Glomerular endothelial cell (primary cell): ENCODE data around the gene LRRFIP2. TPM values are rescaled to one million over a fixed set of nuclear protein-coding genes. Genes with fewer than 3 reads are reported as not detected.
"Not testable (repeated sequence)": the region's sequence is repeated elsewhere in the genome, so short reads cannot be mapped to it uniquely, and the experiment has no call there.

ENCODE experiments used
- DNase-seq: peaks from one replicate; pipeline ENCODE4 v3.0.0-alpha.2; 2011; ENCODE audit warnings: low read depth, low spot score; ENCODE audit errors: extremely low read depth
- total RNA-seq: library from RNA; depleted of rRNA; stranded (reverse); fragments of >200 nt; gene quantifications from 2 replicates; pipeline ENCODE4 v1.2.3, GENCODE V29; 2015

Gene LRRFIP2
- total RNA-seq, 1 donor from 2014 or later, result 57.9 TPM

DNA sequence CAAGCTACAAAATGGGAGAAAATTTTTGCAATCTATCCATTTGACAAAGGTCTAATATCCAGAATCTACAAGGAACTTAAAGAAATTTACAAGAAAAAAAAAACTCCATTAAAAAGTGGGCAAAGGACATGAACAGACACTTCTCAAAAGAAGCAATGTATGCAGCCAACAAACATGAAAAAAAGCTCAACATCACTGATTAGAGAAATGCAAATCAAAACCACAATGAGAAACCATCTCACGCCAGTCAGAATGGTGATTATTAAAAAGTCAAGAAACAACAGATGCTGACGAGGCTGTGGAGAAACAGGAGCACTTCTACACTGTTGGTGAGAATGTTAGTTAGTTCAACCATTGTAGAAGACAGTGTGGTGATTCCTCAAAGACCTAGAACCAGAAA is 27.5 kb downstream of the LRRFIP2 start:
- DNase-seq, result not testable (repeated sequence)

DNA sequence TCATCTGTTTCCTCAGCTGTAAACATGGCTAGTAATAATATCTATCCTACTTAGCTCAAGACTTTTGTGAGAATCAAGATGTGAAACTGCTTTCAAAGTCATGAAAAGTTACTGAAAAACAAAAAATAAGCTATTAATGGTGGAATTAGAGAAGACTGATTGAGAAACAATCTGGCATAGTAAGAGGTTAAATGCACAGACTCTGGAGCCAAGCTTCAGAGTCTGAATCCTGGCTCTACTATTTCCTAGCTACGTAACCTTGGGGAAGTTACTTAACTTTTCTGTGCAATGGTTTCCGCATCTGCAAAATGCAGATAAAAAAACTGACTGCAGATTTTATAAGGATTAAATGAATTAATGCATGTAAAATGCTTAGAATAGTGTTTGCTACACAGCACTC is 28.8 kb downstream of the LRRFIP2 start:
- DNase-seq, result no peak

DNA sequence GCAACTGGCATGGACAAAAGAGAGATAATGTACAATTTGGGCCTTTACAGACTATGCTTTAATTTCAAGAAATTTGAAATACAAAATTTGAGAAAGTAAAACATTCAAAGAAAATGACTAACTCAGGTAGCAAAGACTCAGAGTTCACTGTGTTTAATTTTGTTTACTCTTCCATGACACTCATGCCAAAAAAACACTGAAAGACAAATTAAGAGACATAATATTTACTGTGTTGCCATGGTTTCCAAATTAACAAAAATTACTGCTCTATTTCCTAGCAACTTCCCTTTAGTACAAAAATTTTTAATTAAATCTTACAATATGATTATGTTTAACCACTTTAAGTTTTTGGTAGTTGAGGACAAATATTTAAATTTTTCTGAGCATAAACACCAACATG is 29.6 kb downstream of the LRRFIP2 start:
- no peak for DNase-seq

DNA sequence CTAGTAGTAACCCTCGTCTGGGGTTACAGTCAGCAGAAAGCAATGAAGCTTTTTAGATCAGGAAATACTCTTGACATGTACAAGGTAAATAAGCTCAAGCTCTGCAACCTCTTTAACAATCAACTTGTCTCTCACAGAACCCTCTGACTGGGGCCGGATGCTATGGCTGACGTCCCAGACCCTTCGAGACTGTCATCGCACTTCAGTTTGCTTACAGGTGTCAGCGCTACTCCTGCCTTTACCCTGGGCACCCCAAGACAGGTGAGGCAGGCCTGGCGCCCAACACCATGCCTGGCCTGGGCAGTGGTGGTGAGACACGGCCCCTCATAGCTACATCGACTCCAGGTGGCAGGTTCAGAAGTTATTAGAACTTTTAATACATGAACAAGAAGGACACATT is 30.6 kb downstream of the LRRFIP2 start:
- no peak for DNase-seq

DNA sequence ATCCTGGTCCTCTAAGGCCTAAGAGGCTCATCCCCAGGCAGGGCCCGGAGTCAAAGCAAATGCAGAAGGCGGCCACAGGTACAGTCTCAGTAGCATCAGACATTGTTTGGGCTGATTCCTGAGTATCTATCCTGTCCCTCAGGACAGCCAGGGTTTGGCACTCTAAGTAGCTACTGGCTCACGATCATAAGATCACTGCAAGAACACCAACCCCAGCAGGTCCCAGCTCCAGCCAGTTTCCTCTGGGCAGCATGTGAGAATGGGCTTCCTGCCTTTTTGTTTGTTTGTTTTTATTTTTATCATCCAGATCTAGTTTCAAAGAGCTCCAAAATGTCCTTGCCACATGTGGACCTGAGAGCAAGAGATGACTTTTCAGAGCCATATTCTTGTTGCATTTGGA is 32.7 kb downstream of the LRRFIP2 start:
- DNase-seq, result no peak

DNA sequence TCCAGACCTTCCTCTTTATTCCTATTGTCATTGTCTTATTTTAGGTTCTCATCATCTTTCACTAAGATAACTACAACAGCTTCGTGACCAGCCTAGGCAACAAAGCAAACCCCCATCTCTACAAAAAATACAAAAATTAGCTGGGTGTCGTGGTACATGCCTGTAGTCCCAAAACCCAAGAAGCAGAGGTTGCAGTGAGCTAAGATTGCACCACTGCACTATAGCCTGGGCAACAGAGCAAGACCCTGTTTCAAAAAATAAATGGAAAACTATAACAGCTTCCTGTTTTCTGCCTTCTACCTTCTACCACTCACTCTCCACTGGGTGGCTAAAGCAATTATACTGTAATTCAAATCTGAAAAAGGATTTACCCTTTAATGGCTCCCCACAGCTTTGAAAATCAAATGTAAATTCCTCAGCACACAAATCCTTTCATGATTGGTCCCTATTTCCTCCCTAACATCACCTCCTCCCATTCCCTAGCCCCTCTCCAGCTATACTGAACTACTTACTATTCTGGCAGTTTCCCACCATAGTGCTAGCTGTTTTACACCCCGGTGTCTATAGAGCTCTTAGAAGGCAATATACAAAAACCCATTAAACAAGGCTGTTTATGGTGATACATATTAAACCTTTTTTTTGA is 33.4 kb downstream of the LRRFIP2 start:
- DNase-seq, result no peak

DNA sequence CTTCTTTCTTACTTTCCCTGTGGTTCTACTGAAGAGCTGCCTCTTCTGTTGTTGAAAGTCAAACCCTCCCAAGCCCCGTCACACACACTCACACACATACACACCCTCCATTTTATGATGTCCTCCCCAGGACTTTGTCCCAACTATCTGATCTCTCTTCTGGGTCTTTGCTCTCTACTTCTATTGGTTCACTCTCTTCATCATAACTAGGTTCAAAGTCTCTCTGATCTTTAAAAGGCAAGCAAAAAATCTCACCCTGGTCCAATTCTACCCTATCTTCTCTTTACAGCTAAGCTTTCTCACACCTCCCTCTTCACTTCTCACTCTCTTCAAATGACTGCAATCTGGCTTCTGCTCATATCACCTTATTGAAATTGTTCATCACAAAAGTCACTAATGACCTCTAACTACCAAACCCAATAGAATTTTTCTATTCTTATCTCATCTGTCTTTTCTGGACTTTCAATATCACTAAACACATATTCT is 34.8 kb downstream of the LRRFIP2 start:
- DNase-seq, result no peak

DNA sequence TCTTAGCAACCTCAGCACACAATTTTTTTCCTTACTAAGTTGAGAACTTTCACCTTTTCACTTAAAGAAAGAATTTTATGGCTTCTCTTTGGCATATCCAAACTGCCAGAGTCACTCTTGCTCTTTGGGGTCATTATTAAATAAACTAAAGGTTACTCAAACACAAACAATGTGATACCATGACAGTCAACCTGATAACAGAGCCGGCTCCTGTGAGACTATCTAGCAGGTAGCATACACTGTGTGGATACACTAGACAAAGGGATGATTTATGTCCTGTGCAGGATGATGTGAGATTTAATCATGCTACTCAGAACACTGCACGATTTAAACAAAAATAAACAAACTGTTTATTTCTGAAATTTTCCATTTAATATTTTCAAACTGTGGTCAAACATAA is 35.6 kb downstream of the LRRFIP2 start:
- no peak for DNase-seq

DNA sequence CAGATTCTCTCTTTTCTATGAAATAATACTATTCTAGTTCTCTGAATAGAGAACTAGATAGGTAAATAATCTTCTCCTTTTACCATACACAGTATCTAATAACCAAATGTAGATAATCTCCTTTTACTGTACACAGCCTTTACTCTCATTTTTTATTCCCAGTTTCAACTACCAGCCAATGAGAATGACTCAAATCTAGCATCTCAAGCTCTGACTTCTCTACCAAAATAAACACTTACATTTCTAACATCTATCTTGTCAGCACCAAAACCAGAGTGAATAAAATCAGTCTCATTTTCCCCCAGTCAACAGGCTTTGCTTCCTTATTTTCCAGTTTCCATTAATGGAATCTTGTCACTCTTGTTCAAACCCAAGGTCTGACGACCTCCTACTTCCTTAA is 36.9 kb downstream of the LRRFIP2 start:
- no peak for DNase-seq

DNA sequence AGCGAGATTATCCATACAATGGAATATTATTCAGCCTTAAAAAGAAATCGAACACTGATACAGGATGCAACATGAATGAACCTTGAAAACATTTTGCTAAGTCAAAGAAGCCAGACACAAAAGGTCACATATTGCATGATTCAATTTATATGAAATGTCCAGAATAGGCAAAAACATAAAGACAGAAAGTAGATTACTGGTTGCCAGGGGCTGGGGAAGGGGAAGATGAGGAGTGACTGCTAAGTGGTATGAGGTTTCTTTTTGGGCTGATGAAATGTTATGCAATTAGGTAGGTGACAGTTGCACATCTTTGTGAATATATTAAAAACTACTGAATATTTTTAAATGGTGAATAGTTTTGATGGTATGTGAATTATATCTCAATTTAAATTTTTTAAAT is 38.3 kb downstream of the LRRFIP2 start:
- DNase-seq, result no peak

DNA sequence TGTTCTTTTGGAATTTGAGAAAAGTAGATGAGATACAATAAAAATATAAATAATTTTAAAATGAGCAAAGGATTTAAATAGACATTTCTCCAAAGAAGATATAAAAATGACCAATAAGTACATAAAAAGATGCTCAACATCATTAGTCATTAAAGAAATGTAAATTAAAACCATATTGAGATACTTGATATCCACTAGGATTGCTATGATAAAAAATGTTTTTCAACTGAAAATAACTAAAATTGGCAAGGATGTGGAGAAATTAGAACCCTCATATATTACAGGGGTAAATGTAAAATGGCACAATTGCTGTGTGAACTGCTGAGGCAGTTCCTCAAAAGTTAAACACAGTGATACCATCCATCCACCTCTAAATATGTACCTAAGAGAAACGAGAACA is 38.8 kb downstream of the LRRFIP2 start:
- no peak for DNase-seq

DNA sequence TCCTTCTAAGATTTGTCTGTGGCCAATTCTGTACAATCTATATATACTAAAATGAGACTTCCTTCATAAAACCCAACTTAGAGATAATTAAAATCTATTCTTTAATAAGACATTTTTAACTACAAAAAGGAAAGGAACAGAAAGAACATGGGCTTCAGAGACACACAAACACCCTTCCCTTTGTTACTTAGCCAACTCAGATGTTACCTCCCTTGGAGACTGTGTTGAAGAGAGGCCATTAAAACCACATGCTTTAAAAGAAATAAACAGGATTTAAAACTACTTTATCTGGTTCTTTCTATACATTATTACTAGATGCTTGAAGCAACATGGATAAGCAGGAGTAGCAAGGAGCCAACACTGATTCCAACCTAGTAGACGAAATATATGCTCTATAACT is 42.0 kb downstream of the LRRFIP2 start:
- DNase-seq, result no peak

DNA sequence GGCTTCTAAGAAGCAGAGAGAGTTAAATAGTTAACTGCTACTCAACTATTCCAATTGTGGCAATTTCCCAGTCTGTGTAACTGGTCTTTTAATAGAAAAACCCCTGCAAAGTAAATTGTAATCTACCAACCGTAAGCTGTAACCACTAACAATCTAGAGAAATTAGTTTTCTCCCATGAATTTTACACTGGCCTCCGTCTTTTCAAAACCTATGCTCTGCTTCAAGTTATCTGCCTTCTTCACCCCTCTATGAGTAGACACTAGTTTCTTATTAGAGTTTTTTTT is 42.6 kb downstream of the LRRFIP2 start:
- DNase-seq, result no peak

DNA sequence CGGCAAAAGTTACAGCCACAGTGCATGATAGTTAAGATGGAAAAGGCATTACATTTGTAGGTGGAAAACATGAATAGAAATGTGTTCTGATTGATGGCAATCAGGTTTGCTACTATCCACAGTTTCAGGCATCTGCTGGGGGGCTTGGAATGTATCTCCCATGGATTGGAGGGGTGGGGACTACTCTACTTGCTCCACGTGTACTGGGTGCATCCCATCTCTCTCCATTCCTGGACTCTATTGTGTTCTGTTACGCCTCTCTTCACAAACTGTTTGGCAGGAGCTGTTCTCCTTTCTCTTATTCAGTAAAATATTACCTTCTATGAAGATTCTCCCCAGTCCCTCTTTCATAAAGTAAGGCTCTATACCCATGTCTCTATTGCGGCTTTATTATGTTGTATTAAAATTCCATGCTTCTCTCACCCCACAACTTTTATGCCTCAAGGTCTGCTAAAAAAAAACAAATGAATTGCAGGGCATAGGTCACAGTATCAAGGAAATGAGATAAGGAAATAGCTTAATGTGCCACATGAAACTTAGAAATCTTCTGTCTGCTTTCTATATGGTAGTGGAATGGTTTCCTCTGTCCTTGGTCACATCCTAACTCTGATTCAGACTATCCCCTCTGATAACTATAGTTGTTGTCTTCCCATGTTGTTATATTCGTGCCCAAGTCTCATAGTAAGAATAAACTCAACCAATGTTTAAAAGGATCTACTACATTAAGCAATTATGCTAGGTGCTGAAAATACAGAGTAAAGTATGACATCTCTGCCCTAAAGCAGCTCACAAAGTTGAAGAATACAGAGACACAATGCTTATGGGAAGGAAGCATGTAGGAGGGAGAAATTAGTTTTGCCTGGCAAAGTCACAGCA is 43.2 kb downstream of the LRRFIP2 start:
- DNase-seq, result peak; percentile 57

DNA sequence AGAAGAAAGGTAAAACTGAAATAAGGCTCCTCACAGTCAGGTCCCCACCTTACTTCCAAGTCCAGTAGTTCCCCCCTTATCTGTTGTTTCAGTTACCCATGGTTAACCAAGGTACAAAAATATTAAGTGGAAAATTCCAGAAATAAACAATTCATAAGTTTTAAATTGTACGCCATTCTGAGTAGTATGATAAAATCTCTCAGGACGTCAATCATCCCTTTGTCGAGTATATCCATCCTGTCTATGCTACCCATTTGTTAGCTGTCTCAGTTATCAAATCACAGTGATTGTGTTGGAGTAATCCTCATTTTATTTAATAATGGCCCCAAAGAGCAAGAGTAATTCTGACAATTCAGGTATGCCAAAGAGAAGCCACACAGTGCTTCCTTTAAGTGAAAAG is 43.9 kb downstream of the LRRFIP2 start:
- DNase-seq, result no peak

DNA sequence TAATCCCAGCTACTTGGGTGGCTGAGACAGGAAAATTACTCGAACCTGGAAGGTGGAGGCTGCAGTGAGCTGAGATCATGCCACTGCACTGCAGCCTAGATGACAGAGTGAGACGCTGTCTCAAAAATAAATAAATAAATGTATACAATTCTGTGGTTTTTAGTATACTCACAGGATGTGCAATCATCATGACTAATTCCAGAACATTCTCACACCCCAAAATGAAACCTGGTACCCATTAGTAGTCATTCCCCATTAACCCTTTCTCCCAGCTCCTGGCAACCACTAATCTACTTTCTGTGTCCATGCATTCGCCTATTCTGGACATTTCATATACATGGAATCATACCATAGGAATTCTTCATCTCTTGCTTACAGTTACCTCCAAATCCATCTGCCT is 44.5 kb downstream of the LRRFIP2 start:
- no peak for DNase-seq

DNA sequence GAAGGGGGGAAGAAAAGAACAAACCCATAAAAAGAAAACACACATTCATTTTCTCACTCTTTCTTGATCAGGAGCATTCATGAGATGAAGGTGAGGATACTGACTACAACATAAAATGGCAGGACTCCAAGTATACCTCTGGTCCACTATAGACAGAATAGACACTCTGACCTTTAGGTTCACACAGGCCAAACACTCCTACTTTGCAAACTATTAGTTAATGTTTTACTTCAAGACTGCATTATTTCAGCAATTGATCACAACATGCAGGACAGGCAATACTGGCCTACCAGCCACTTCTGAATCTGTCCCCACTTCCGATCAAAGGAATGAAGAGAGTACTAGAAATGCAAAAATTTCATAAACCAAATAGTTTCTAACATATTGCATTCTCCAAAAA is 47.0 kb downstream of the LRRFIP2 start:
- DNase-seq, result no peak

DNA sequence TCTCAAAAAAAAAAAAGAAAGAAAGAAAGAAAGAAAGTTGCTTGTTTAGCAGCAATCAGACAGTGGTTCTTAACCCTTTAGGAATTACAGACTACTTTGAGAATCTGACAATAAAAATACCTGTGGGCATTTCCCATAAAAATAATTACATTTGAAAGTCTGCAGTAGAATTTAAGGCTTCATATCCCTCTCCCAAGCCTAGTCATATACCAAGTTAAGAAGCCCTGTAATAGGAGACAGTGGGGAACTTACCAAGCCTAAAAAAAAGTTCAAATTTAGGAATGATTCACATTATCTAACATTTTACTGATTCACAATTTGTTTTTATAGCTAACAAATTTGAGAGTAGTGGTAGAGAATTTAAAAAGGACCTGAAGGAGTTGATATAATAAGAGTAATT is 47.5 kb downstream of the LRRFIP2 start:
- no peak for DNase-seq

DNA sequence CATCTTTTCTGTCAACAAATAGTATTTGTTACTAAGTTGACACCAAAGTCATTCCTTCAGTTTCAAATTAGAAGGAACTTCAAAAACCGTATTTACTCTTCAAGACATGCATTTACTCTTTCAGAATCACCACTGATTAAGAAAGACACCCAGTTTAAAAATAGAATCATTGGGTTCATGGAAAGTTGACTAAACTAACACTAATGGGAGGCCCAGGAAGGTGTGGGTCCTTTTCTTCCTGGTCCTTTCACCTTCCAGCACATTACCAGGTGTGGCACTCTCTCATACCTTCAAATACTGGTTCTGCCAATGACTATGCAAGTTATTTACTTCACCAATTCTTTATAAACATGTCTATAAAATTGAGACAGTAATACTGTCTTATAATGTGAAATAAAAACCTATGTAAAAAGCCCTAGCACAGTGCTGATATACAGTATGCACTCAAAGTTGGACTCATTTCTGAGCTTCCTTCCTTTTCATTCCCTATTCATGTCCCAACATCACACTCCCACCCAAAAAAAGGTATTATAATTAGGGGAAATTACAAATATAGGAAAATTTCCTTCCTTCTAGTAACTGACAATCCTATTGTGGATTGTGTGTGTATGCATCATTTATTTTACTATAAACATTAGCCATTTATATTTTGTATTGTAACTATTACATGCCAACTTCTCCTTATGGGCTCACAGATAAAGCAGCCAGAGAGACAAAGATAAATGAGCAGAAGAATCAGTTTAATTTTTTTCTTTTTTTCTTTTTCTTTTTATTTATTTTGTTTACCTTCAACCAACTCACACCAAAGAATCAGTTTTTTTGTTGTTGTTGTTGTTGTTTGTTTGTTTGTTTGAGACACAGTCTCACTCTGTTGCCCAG is 48.9 kb downstream of the LRRFIP2 start:
- no peak for DNase-seq

DNA sequence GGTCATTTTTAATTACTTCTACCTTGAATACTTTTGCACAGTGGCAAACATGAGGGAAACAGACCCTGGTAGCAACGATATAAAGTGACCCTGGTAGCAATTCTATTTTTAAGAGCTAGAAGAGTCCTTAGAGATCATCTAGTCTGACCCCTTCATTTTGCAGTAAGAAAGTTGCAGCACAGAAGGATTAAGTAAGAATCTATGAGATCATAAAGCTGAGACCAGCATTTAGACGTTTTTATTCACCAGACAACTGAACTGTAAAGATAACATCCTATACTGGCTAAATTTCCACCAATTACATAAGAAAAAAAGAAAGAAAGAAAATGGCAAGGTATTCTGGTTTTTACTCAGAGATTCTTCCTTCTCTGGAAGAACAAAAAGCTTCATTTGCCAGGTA is 49.9 kb downstream of the LRRFIP2 start:
- DNase-seq, result no peak

DNA sequence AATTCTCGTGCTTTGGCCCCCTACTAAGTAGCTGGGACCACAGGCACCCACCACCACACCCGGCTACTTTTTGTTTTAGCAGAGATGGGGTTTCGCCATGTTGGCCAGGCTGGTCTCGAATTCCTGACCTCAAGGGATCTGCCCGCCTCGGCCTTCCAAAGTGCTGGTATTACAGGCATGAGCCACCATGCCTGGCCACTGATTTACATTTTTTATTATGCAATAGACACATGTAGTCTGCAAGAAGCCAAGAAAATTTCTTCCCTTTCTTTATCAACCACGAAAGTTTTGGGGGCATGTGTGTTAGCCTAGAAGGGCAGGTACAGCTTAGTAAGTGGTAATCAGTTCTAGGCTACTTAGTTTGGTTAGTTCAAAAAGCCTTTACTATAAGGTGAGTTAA is 51.1 kb downstream of the LRRFIP2 start:
- DNase-seq, result no peak

DNA sequence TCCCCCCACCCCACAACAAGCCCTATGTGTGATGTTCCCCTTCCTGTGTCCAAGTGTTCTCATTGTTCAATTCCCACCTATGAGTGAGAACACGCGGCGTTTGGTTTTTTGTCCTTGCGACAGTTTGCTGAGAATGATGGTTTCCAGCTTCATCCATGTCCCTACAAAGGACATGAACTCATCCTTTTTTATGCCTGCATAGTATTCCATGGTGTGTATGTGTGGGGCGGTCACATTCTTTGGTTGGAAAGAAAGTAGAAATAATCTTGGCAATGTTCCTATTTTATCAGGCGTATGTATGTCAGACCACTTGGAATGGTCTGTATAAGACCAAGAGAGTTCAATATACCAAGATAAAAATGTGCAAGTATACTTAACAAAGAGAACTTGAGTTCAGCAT is 52.3 kb downstream of the LRRFIP2 start:
- DNase-seq, result not testable (repeated sequence)
